RWPE1 (cell line): ENCODE data around the gene KLHL8.

Experiments
- CTCF ChIA-PET: fragments of 350-600 bp; sonication (Branson Sonifier 250); formaldehyde crosslinking; extraction: SDS; loops from one replicate; lab custom pipeline; 2021; lab: Yijun Ruan, JAX
- POLR2A ChIA-PET: fragments of 400-600 bp; formaldehyde crosslinking; extraction: SDS; loops from one replicate; lab custom pipeline; 2020; ENCODE audit warnings: antibody characterized with exemption; ENCODE audit not compliant: low non-redundant PET; lab: Yijun Ruan, JAX
- DNase-seq: peaks from one replicate; pipeline ENCODE4 v3.0.0; 2012; ENCODE audit warnings: low spot score
- H3K27ac ChIP-seq: fragments of 450-650 bp; 2 replicates; pipeline ENCODE4 v1.5.1; 2017
- CTCF ChIP-seq: fragments of 450-650 bp; conservative IDR thresholded peaks from 2 replicates; pipeline ENCODE4 v1.5.1; 2017; ENCODE audit warnings: low read depth, mild to moderate bottlenecking

The KLHL8 gene

DNA sequence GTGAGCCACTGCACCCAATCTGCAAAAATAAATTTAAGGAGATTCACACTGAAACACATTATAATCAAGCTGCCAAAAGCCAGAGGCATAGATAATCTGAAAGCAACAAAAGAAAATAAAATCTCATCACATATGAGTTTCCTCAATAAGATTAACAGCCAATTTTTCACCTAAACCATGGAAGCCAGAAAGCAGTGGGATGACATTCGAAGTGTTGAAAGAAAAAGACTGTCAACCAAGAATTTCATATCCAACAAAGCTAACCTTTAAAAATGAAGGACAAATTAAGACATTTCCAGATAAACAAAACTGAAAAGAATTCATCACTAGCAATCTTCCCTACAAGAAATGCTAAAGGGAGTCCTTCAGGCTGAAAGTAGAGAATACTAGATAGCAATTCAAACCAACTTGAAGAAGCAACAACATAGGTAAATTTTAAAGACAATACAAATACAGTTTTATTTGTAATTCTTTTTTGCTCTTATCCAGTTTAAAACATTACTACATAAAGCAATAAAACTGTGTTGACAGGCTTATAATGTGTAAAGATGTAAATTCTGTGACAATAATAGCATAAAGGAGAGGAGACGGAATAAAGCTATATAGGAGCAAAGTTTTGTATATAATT is 23.1 kb upstream of the KLHL8 start:
- DNase-seq: no peak
- POLR2A ChIA-PET: no interaction called here
- CTCF ChIA-PET: no interaction called here

GRCh38 chr4:87241336-87241735 is 20.9 kb upstream of the KLHL8 start:
- H3K27ac ChIP-seq: no peak overlapping the region
- POLR2A ChIA-PET: no interaction called here
- CTCF ChIA-PET: no interaction called here
- TF ChIP-seq CTCF: no peak
- DNase-seq: no peak

More for the DNA sequence above, 23.1 kb upstream of the KLHL8 start:
- no peak overlapping the region for H3K27ac ChIP-seq
- no peak for TF ChIP-seq CTCF

GRCh38 chr4:87240341-87240740 is 19.9 kb upstream of the KLHL8 start:
- no peak overlapping the region for H3K27ac ChIP-seq
- no peak for TF ChIP-seq CTCF
- ChIA-PET CTCF (no interaction called here), POLR2A (no interaction called here)
- no peak for DNase-seq

DNA sequence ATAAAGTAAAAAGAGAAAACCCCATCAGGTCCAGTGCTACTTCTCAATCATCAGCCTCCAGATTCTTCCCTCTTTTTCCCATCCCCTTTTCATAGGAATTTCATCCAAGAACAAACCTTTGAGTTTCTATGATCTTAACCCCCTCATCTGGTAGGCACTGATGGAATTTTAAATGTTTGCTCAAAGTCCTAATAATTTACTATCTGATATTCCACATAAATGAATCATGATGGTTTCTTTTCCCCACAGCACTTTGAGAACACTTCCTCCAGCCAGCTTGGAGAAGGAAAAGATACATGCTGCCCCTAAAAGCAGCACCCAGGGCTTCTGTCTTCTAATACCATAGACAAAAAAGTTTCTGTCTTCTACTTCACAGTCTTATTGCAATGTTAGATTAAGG is 19.4 kb upstream of the KLHL8 start:
- POLR2A ChIA-PET: no interaction called here
- H3K27ac ChIP-seq: no peak overlapping the region
- TF ChIP-seq CTCF: no peak
- no peak for DNase-seq
- CTCF ChIA-PET: no interaction called here

GRCh38 chr4:87239194-87239593 is 18.8 kb upstream of the KLHL8 start:
- CTCF ChIA-PET: no interaction called here
- TF ChIP-seq CTCF: no peak
- no peak for DNase-seq
- no peak overlapping the region for H3K27ac ChIP-seq
- POLR2A ChIA-PET: no interaction called here

DNA sequence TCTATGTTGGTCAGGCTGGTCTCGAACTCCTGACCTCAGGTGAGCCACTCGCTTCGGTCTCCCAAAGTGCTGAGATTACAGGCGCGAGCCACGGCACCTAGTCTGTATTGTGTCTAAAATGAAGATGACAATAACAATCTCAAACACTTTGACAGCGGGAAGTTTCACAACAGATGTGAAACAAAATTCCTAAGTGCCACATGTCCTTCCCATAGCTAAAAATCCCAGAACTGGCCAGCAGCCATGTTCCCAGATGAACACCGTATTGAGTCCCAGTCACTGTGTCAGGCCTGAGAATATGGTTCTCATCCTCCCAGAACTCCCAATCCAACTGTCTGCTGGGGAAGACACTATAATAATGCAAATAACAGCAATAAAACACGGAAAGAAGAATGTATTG is 16.4 kb upstream of the KLHL8 start:
- H3K27ac ChIP-seq: no peak overlapping the region
- ChIA-PET POLR2A (no interaction called here), CTCF (interaction anchor here (0.6 kb wide), 1 partner anchor 183 kb away, joined by 3 read pairs; no protein-coding TSS in a partner anchor)

More for the DNA sequence above, 16.4 kb upstream of the KLHL8 start:
- DNase-seq: no peak
- no peak for TF ChIP-seq CTCF
